Mucosa of stomach (tissue), 1 donor: ENCODE data around the gene RHBDL3.

Experiments
- H3K27me3 ChIP-seq: one replicate; pipeline ENCODE4 v1.7.0; 2013; ENCODE audit warnings: mild to moderate bottlenecking, low read length; ENCODE audit not compliant: control insufficient read depth, insufficient read depth
- H3K36me3 ChIP-seq: one replicate; pipeline ENCODE4 v1.7.0; 2013; ENCODE audit warnings: low read length; ENCODE audit not compliant: control insufficient read depth, insufficient read depth
- H3K4me1 ChIP-seq: one replicate; pipeline ENCODE4 v1.7.0; 2013; ENCODE audit warnings: mild to moderate bottlenecking, low read length; ENCODE audit not compliant: control insufficient read depth, insufficient read depth
- H3K4me3 ChIP-seq: one replicate; pipeline ENCODE4 v1.7.0; 2013; ENCODE audit warnings: low read length
- H3K9ac ChIP-seq: one replicate; pipeline ENCODE4 v1.7.0; 2013; ENCODE audit warnings: mild to moderate bottlenecking, low read length, moderate library complexity
- H3K9me3 ChIP-seq: one replicate; pipeline ENCODE4 v1.7.0; 2013; ENCODE audit warnings: mild to moderate bottlenecking, low read length, moderate library complexity; ENCODE audit not compliant: control insufficient read depth
- donor health status: Pancreatic carcinoma.

RHBDL3 gene

GRCh38 chr17:32283745-32284201 lies 18.1 kb downstream of the RHBDL3 start:
- Histone ChIP-seq H3K4me1 (no peaks in the 10 kb centered on the region), H3K9ac (no peak overlapping the region), H3K27me3 (peaks cover 4% of the 10 kb centered on the region), H3K36me3 (no peaks in the 10 kb centered on the region), H3K4me3 (no peak overlapping the region), H3K9me3 (no peaks in the 10 kb centered on the region)

- Histone ChIP-seq H3K4me1 (no peaks in the 10 kb centered on the region), H3K9ac (no peak overlapping the region), H3K27me3 (peaks cover 4% of the 10 kb centered on the region), H3K36me3 (no peaks in the 10 kb centered on the region), H3K9me3 (no peaks in the 10 kb centered on the region), H3K4me3 (no peak overlapping the region)
Measured at GRCh38 chr17:32285306-32285705, 19.7 kb downstream of the RHBDL3 start.

DNA sequence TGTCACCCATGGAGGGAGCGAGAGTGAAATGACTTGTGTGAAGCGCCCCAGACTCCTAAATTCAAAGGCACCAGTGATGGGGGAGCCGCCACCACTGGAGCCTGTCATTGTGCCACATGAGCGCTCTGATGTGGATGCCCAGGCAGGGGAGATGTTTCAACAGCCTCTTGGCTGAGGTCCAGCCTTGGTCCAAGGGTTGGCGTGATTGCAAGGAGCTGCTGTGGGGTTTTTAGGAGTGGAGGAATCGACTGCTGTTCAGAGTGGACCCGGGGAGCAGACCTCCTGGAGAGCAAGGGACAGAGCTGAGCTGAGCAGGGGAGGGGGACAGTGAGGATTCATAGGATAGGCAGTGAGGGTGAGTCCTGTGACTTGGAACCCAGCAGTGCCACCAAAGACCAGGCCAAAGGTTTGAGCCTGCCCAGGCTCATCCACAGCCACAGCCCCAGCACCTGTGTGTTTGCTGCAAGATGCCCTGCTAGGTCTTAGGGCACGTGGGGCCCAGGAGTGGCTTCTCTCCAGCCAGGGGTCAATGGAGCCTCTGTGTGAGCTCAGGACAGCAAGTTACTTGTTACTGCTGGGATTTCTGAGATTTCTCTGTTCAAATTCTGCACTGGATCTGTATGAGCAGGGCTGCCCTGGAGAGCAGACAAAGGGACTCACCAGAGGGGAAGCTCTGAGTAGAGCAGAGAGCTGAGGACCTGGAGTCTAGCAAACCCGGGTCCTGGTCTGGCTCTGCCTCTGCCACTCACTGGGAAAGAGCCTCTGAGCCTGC lies 20.3 kb downstream of the RHBDL3 start:
- no peaks in the 10 kb centered on the region for H3K4me1 ChIP-seq

DNA sequence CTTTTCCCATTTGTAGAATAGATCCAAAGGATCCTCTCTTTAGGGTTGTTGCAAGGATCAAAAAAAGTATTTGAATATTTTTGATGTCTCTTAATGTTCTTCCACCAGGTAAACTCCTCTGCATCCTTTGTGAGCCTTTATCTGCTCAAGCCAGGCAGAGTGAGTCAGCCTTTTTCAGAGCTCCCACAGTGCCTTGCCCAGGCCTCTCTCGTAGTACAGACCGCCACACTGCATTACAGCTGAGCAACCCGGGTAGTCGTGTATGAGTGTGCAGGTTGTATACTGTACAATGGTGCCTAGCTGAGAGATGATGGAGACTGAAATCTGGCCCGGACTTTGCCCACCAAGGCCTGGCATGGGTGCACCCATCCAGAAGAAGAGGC lies 20.9 kb downstream of the RHBDL3 start:
- Histone ChIP-seq H3K9me3 (no peaks in the 10 kb centered on the region), H3K4me1 (no peaks in the 10 kb centered on the region), H3K9ac (no peak overlapping the region), H3K4me3 (no peak overlapping the region), H3K36me3 (no peaks in the 10 kb centered on the region), H3K27me3 (peaks cover 4% of the 10 kb centered on the region)

More for the DNA sequence above, 20.3 kb downstream of the RHBDL3 start:
- no peaks in the 10 kb centered on the region for H3K36me3 ChIP-seq
- H3K27me3 ChIP-seq = peaks cover 4% of the 10 kb centered on the region
- no peaks in the 10 kb centered on the region for H3K9me3 ChIP-seq
- no peak overlapping the region for H3K4me3 ChIP-seq
- H3K9ac ChIP-seq = no peak overlapping the region

- Histone ChIP-seq H3K4me1 (no peaks in the 10 kb centered on the region), H3K9me3 (no peaks in the 10 kb centered on the region), H3K27me3 (no peaks in the 10 kb centered on the region), H3K4me3 (no peak overlapping the region), H3K36me3 (no peaks in the 10 kb centered on the region), H3K9ac (no peak overlapping the region)
Measured at GRCh38 chr17:32287804-32288511, 22.3 kb downstream of the RHBDL3 start.

DNA sequence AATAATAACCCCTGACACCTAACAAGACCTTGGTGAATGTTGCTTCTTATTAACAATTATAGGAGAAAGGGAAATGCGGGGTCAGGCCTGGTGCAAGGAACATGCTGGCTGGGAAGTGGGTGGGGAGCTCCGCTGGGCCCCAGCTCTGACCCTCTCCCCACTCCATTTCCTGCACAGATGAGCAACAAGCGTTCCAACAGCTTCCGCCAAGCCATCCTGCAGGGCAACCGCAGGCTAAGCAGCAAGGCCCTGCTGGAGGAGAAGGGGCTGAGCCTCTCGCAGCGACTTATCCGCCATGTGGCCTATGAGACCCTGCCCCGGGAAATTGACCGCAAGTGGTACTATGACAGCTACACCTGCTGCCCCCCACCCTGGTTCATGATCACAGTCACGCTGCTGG lies 23.0 kb downstream of the RHBDL3 start:
- H3K4me1 ChIP-seq = no peaks in the 10 kb centered on the region
- H3K4me3 ChIP-seq = no peak overlapping the region
- H3K27me3 ChIP-seq = no peaks in the 10 kb centered on the region
- H3K9ac ChIP-seq = no peak overlapping the region
- no peaks in the 10 kb centered on the region for H3K36me3 ChIP-seq
- H3K9me3 ChIP-seq = no peaks in the 10 kb centered on the region

- H3K4me3 ChIP-seq = no peak overlapping the region
Measured at GRCh38 chr17:32289471-32290070, 23.9 kb downstream of the RHBDL3 start.

DNA sequence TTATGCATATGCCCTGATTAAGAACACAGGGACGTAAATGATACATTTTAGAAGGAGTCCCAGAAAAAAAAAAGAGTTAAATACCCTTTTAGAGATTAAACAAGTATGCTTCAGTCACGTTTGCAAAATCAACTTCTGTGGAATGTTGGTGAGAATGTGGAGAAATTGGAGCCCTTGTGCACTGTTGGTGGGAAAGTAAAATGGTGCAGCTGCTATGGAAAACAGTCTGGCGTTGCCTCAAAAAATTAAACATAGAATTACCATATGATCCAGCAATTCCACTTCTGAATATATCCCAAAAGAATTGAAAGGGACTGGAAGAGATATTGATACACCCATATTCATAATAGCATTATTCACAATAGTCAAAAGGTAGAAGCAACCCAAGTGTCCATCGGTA lies 26.5 kb downstream of the RHBDL3 start:
- Histone ChIP-seq H3K27me3 (no peaks in the 10 kb centered on the region), H3K36me3 (no peaks in the 10 kb centered on the region), H3K9me3 (no peaks in the 10 kb centered on the region), H3K4me1 (no peaks in the 10 kb centered on the region), H3K4me3 (no peak overlapping the region), H3K9ac (no peak overlapping the region)

More at GRCh38 chr17:32289471-32290070, 23.9 kb downstream of the RHBDL3 start:
- no peaks in the 10 kb centered on the region for H3K27me3 ChIP-seq
- H3K9ac ChIP-seq = no peak overlapping the region
- no peaks in the 10 kb centered on the region for H3K4me1 ChIP-seq
- no peaks in the 10 kb centered on the region for H3K36me3 ChIP-seq
- no peaks in the 10 kb centered on the region for H3K9me3 ChIP-seq

DNA sequence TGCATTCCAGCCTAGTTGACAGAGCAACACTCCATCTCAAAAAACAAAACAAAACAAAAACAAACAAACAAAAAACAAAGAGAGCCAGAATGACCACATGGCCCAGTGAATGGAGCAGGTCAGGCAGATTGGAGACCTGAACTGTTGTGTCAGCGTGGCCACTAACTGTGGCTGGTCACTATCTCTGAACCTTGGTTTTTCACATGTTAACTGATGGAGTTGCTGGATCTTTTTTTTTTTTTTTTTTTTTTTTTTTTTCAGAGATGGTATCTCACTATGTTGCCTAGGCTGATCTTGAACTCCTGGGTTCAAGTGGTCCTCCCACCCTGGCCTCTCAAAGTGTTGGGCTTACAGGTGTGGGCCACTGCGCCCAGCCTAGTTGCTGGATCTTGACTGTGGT lies 31.8 kb downstream of the RHBDL3 start:
- Histone ChIP-seq H3K36me3 (no peaks in the 10 kb centered on the region), H3K9ac (no peak overlapping the region), H3K4me1 (no peaks in the 10 kb centered on the region), H3K9me3 (no peaks in the 10 kb centered on the region), H3K27me3 (no peaks in the 10 kb centered on the region), H3K4me3 (no peak overlapping the region)

GRCh38 chr17:32297860-32298259 lies 32.2 kb downstream of the RHBDL3 start:
- H3K9ac ChIP-seq = no peak overlapping the region

GRCh38 chr17:32298298-32298697 lies 32.7 kb downstream of the RHBDL3 start:
- H3K4me1 ChIP-seq = no peaks in the 10 kb centered on the region
- H3K9ac ChIP-seq = no peak overlapping the region
- no peak overlapping the region for H3K4me3 ChIP-seq
- no peaks in the 10 kb centered on the region for H3K9me3 ChIP-seq
- H3K27me3 ChIP-seq = no peaks in the 10 kb centered on the region
- H3K36me3 ChIP-seq = no peaks in the 10 kb centered on the region

More at GRCh38 chr17:32297860-32298259, 32.2 kb downstream of the RHBDL3 start:
- H3K4me1 ChIP-seq = no peaks in the 10 kb centered on the region
- no peaks in the 10 kb centered on the region for H3K27me3 ChIP-seq
- no peaks in the 10 kb centered on the region for H3K9me3 ChIP-seq
- no peak overlapping the region for H3K4me3 ChIP-seq
- H3K36me3 ChIP-seq = no peaks in the 10 kb centered on the region
